ENCODE data around the gene TANC1. TPM values are rescaled to one million over a fixed set of nuclear protein-coding genes. Genes with fewer than 3 reads are reported as not detected.

The TANC1 gene
- polyA plus RNA-seq, 2 of the 4 experiments (the other 2 are of a cell fraction): 9.2 to 21.2 TPM

GRCh38 chr2:159215116-159215515, 246.7 kb downstream of the TANC1 start:
- TF ChIP-seq RNF2 (IDR thresholded peaks at IDR 0.05; ENCODE audit: borderline replicate concordance, low read depth): no peak
- TF ChIP-seq EHF (CRISPR knock-in tag; IDR thresholded peaks at IDR 0.05): no peak
- TF ChIP-seq CHD2 (IDR thresholded peaks at IDR 0.05; ENCODE audit: low read length, partially characterized antibody): no peak
- no peak for TF ChIP-seq HDAC2 (IDR thresholded peaks at IDR 0.05)
- no peak for TF ChIP-seq ZSCAN20 (CRISPR knock-in tag; IDR thresholded peaks at IDR 0.05)
- TF ChIP-seq FOXS1 (CRISPR knock-in tag; IDR thresholded peaks at IDR 0.05): no peak
- TF ChIP-seq JUN (IDR thresholded peaks at IDR 0.05): no peak
- TF ChIP-seq HOXB13 (CRISPR knock-in tag; IDR thresholded peaks at IDR 0.05; ENCODE audit: low read depth): no peak
- TF ChIP-seq GATA3 (IDR thresholded peaks at IDR 0.05; ENCODE audit: borderline replicate concordance): no peak
- TF ChIP-seq CBX8 (IDR thresholded peaks at IDR 0.05): no peak
- no peak for TF ChIP-seq MAZ (IDR thresholded peaks at IDR 0.05; ENCODE audit: borderline replicate concordance, low read depth, low read length)
- TF ChIP-seq E2F6 (IDR thresholded peaks at IDR 0.05; ENCODE audit: borderline replicate concordance, low read depth): no peak
- ChIA-PET POLR2A (no interaction called here), CTCF (interaction anchor here (1.4 to 2.0 kb wide), 3 partner anchors 11 to 19 kb away, joined by 3 to 9 read pairs (median 4); no protein-coding TSS in a partner anchor)
- Histone ChIP-seq H3K27ac (no peak overlapping the region), H3K9me3 (no peaks in the 10 kb centered on the region), H3K4me1 (0 out of 3 replicates have a peak, but pooled peaks cover 4% of the 10 kb centered on the region), H3K4me2 (no peak overlapping the region), H3K4me3 (no peak overlapping the region)
- 91% methylated on average over 7 of the region's 7 CpGs for WGBS (ENCODE audit: missing lambda C conversion rate)
- 0 out of 6 replicates have a peak, but pooled peaks of 1 of the 2 experiments have one; percentile 24 for ATAC-seq
- DNase-seq (ENCODE audit: low read depth in 1 of 2, low spot score in 1 of 2): no peak
- FAIRE-seq: no peak

GRCh38 chr2:159217676-159218075, 249.2 kb downstream of the TANC1 start:
- no peak overlapping the region for H3K4me3 ChIP-seq
- CTCF ChIA-PET: interaction anchor here (0.8 to 1.2 kb wide), 2 partner anchors 14 to 99 kb away, joined by 4 read pairs; no protein-coding TSS in a partner anchor
- ATAC-seq (no peak), DNase-seq (ENCODE audit: low read depth in 1 of 2, low spot score in 1 of 2) (no peak), FAIRE-seq (no peak)
- 90% methylated on average over 5 of the region's 5 CpGs for WGBS (ENCODE audit: missing lambda C conversion rate)
- no peak overlapping the region for H3K27ac ChIP-seq
- POLR2A ChIA-PET: no interaction called here
- no peak for TF ChIP-seq HMGXB4 (CRISPR knock-in tag; IDR thresholded peaks at IDR 0.05; ENCODE audit: borderline replicate concordance)
- TF ChIP-seq NFE2L2 (conservative IDR thresholded peaks at IDR 0.05; ENCODE audit: low read length): no peak
- no peak for TF ChIP-seq HOXA7 (CRISPR knock-in tag; IDR thresholded peaks at IDR 0.05)
- TF ChIP-seq CEBPB (IDR thresholded peaks at IDR 0.05): no peak
- TF ChIP-seq KDM5A (IDR thresholded peaks at IDR 0.05): no peak
- TF ChIP-seq FOXS1 (CRISPR knock-in tag; IDR thresholded peaks at IDR 0.05): no peak
- TF ChIP-seq HOXB5 (CRISPR knock-in tag; IDR thresholded peaks at IDR 0.05): no peak
- no peak for TF ChIP-seq ZFP36 (IDR thresholded peaks at IDR 0.05; ENCODE audit: borderline replicate concordance, partially characterized antibody)
- no peak for TF ChIP-seq RARB (CRISPR knock-in tag; IDR thresholded peaks at IDR 0.05)
- no peak for TF ChIP-seq CBX8 (IDR thresholded peaks at IDR 0.05)
- no peak for TF ChIP-seq MYC (IDR thresholded peaks at IDR 0.05; ENCODE audit: borderline replicate concordance, low read length)
- no peak for TF ChIP-seq CTCF (IDR thresholded peaks at IDR 0.05)
- no peaks in the 10 kb centered on the region for H3K9me3 ChIP-seq
- H3K4me1 ChIP-seq: no peaks in the 10 kb centered on the region
- no peak overlapping the region for H3K4me2 ChIP-seq

All from A549 (cell line).